Activated CD4-positive, alpha-beta memory T cell treated with anti-CD3 and anti-CD28 coated beads, Interleukin-2, amount 10 ng/mL, durations not matched to agents 7 days and 5 days (primary cell): Measurements from ENCODE around the gene ZNF229. TPM values are rescaled to one million over a fixed set of nuclear protein-coding genes. Genes with fewer than 3 reads are reported as not detected.
A peak's percentile ranks its signal among the peaks of the same experiment; 100 is the strongest.
"Not testable (repeated sequence)": the region's sequence is repeated elsewhere in the genome, so short reads cannot be mapped to it uniquely, and the experiment has no call there.

ENCODE experiments used
- CTCF ChIA-PET: fragments of 350-600 bp; sonication (Branson Sonifier 250); formaldehyde crosslinking; loops from one replicate; lab custom pipeline; 2021; ENCODE audit warnings: antibody characterized with exemption, inconsistent platforms; lab: Charles Lee
- POLR2A ChIA-PET: fragments of 350-600 bp; sonication (Branson Sonifier 250); formaldehyde crosslinking; loops from one replicate; lab custom pipeline; 2021; ENCODE audit warnings: antibody characterized with exemption; lab: Charles Lee
- DNase-seq: peaks from one replicate; pipeline ENCODE4 v3.0.0-alpha.2; 2020
- H3K27ac Mint-ChIP-seq: one replicate; pipeline ENCODE4 v1.8.0; 2021; ENCODE audit warnings: mild to moderate bottlenecking, mixed read lengths
- H3K27me3 Mint-ChIP-seq: one replicate; pipeline ENCODE4 v1.8.0; 2021; ENCODE audit warnings: mixed read lengths
- H3K36me3 Mint-ChIP-seq: one replicate; pipeline ENCODE4 v1.8.0; 2021; ENCODE audit warnings: low read depth, mixed read lengths
- H3K4me1 Mint-ChIP-seq: one replicate; pipeline ENCODE4 v1.8.0; 2021; ENCODE audit warnings: mixed read lengths
- H3K4me3 Mint-ChIP-seq: one replicate; pipeline ENCODE4 v1.8.0; 2021; ENCODE audit warnings: mild to moderate bottlenecking, mixed read lengths
- H3K9me3 Mint-ChIP-seq: one replicate; pipeline ENCODE4 v1.8.0; 2021; ENCODE audit warnings: mixed read lengths
- total RNA-seq, 2 experiments: library from RNA; stranded (reverse); gene quantifications; one replicate each; pipeline ENCODE4 v1.2.3, GENCODE V29; 2021

Gene ZNF229
- total RNA-seq, result under 1 TPM; 0.05 to 0.55 TPM

- POLR2A ChIA-PET, result no interaction called here
- Mint-ChIP-seq H3K27me3 (no peaks in the 10 kb centered on the region), H3K4me3 (peak within 1 kb of the TSS; percentile 37), H3K4me1 (peaks cover 5% of the 10 kb centered on the region), H3K9me3 (peaks cover 68% of the 10 kb centered on the region), H3K27ac (no peak within 1 kb of the TSS), H3K36me3 (peaks cover 4% of the 10 kb centered on the region)
- peak; percentile 50 for DNase-seq
- CTCF ChIA-PET, result no interaction called here
Observed at GRCh38 chr19:44447916-44448674, at the start of gene ZNF229. TSS of gene ZNF229 (minus strand) at chr19:44448472. CDS start at chr19:44442847, 5,625 bp downstream.

- Mint-ChIP-seq H3K27me3 (no peaks in the 10 kb centered on the region), H3K4me3 (no peak overlapping the region), H3K27ac (no peak overlapping the region), H3K9me3 (peaks cover 76% of the 10 kb centered on the region), H3K36me3 (peaks cover 91% of the 10 kb centered on the region), H3K4me1 (peaks cover 37% of the 10 kb centered on the region)
- ChIA-PET POLR2A (no interaction called here), CTCF (no interaction called here)
- no peak for DNase-seq
Observed at GRCh38 chr19:44496711-44497110, 48.4 kb upstream of the ZNF229 start.

GRCh38 chr19:44476559-44477408 is 28.5 kb upstream of the ZNF229 start:
- no peaks in the 10 kb centered on the region for H3K27me3 Mint-ChIP-seq
- no peaks in the 10 kb centered on the region for H3K4me1 Mint-ChIP-seq
- peaks cover 92% of the 10 kb centered on the region for H3K36me3 Mint-ChIP-seq
- peaks cover 86% of the 10 kb centered on the region for H3K9me3 Mint-ChIP-seq
- DNase-seq, result no peak
- ChIA-PET CTCF (no interaction called here), POLR2A (interaction anchor here (1.0 to 1.1 kb wide), 3 partner anchors 21 to 23 kb away, joined by 3 to 5 read pairs (median 3); partner anchors contain the start of gene ZNF180)
- H3K27ac Mint-ChIP-seq, result peak overlapping the region; percentile 16
- no peak overlapping the region for H3K4me3 Mint-ChIP-seq

- H3K4me1 Mint-ChIP-seq, POLR2A ChIA-PET, H3K27ac Mint-ChIP-seq, DNase-seq, CTCF ChIA-PET, H3K27me3 Mint-ChIP-seq, H3K4me3 Mint-ChIP-seq: not testable (repeated sequence)
- Mint-ChIP-seq H3K9me3 (peaks cover 80% of the 10 kb centered on the region), H3K36me3 (peaks cover 33% of the 10 kb centered on the region)
Observed at GRCh38 chr19:44468730-44469129, 20.5 kb upstream of the ZNF229 start.

- DNase-seq, H3K27me3 Mint-ChIP-seq, H3K27ac Mint-ChIP-seq, POLR2A ChIA-PET, H3K36me3 Mint-ChIP-seq, H3K4me1 Mint-ChIP-seq, CTCF ChIA-PET, H3K4me3 Mint-ChIP-seq: not testable (repeated sequence)
- H3K9me3 Mint-ChIP-seq, result peaks cover 53% of the 10 kb centered on the region
Observed at GRCh38 chr19:44462600-44463286, 14.5 kb upstream of the ZNF229 start.

GRCh38 chr19:44456016-44456415 is 7.7 kb upstream of the ZNF229 start:
- H3K27ac Mint-ChIP-seq, H3K36me3 Mint-ChIP-seq, H3K4me1 Mint-ChIP-seq, H3K4me3 Mint-ChIP-seq, DNase-seq, H3K27me3 Mint-ChIP-seq, CTCF ChIA-PET, POLR2A ChIA-PET: not testable (repeated sequence)
- H3K9me3 Mint-ChIP-seq, result peaks cover 52% of the 10 kb centered on the region

- Mint-ChIP-seq H3K36me3 (peaks cover 9% of the 10 kb centered on the region), H3K9me3 (peaks cover 55% of the 10 kb centered on the region), H3K27ac (no peak overlapping the region), H3K4me3 (no peak overlapping the region), H3K27me3 (no peaks in the 10 kb centered on the region), H3K4me1 (no peaks in the 10 kb centered on the region)
- CTCF ChIA-PET, result no interaction called here
- DNase-seq, result no peak
- POLR2A ChIA-PET, result no interaction called here
Observed at GRCh38 chr19:44455100-44455499, 6.8 kb upstream of the ZNF229 start.

- peaks cover 5% of the 10 kb centered on the region for H3K4me1 Mint-ChIP-seq
- CTCF ChIA-PET, result no interaction called here
- H3K9me3 Mint-ChIP-seq, result peaks cover 65% of the 10 kb centered on the region
- no peak overlapping the region for H3K4me3 Mint-ChIP-seq
- no peak overlapping the region for H3K27ac Mint-ChIP-seq
- POLR2A ChIA-PET, result no interaction called here
- H3K36me3 Mint-ChIP-seq, result peaks cover 13% of the 10 kb centered on the region
- DNase-seq, result no peak
- no peaks in the 10 kb centered on the region for H3K27me3 Mint-ChIP-seq
Observed at GRCh38 chr19:44452367-44452766, 4.1 kb upstream of the ZNF229 start.

- Mint-ChIP-seq H3K9me3 (peaks cover 69% of the 10 kb centered on the region), H3K4me3 (no peak overlapping the region), H3K4me1 (peaks cover 5% of the 10 kb centered on the region), H3K36me3 (peaks cover 13% of the 10 kb centered on the region), H3K27ac (no peak overlapping the region), H3K27me3 (no peaks in the 10 kb centered on the region)
- ChIA-PET CTCF (no interaction called here), POLR2A (no interaction called here)
- DNase-seq, result no peak
Observed at GRCh38 chr19:44451687-44452086, 3.4 kb upstream of the ZNF229 start.

- Mint-ChIP-seq H3K9me3 (peaks cover 57% of the 10 kb centered on the region), H3K4me1 (no peaks in the 10 kb centered on the region), H3K36me3 (peaks cover under 1% of the 10 kb centered on the region), H3K27me3 (no peaks in the 10 kb centered on the region), H3K4me3 (no peak overlapping the region), H3K27ac (no peak overlapping the region)
- ChIA-PET POLR2A (no interaction called here), CTCF (no interaction called here)
- DNase-seq, result no peak
Observed at GRCh38 chr19:44438441-44438840, 9.8 kb downstream of the ZNF229 start.

GRCh38 chr19:44435441-44435840 is 12.8 kb downstream of the ZNF229 start:
- no peak overlapping the region for H3K4me3 Mint-ChIP-seq

GRCh38 chr19:44430956-44431355 is 17.3 kb downstream of the ZNF229 start:
- peaks cover 67% of the 10 kb centered on the region for H3K9me3 Mint-ChIP-seq
- CTCF ChIA-PET, result no interaction called here
- no peak for DNase-seq
- H3K36me3 Mint-ChIP-seq, result peaks cover 3% of the 10 kb centered on the region
- no peak overlapping the region for H3K27ac Mint-ChIP-seq
- H3K27me3 Mint-ChIP-seq, result no peaks in the 10 kb centered on the region
- no peaks in the 10 kb centered on the region for H3K4me1 Mint-ChIP-seq
- no peak overlapping the region for H3K4me3 Mint-ChIP-seq
- POLR2A ChIA-PET, result no interaction called here

More at GRCh38 chr19:44435441-44435840, 12.8 kb downstream of the ZNF229 start:
- no peak for DNase-seq
- POLR2A ChIA-PET, result no interaction called here
- CTCF ChIA-PET, result no interaction called here
- H3K27ac Mint-ChIP-seq, result no peak overlapping the region
- peaks cover 59% of the 10 kb centered on the region for H3K9me3 Mint-ChIP-seq
- H3K36me3 Mint-ChIP-seq, result peaks cover 3% of the 10 kb centered on the region
- no peaks in the 10 kb centered on the region for H3K27me3 Mint-ChIP-seq
- H3K4me1 Mint-ChIP-seq, result no peaks in the 10 kb centered on the region

- H3K4me1 Mint-ChIP-seq, H3K4me3 Mint-ChIP-seq, DNase-seq, H3K36me3 Mint-ChIP-seq, POLR2A ChIA-PET, CTCF ChIA-PET, H3K27me3 Mint-ChIP-seq, H3K27ac Mint-ChIP-seq: not testable (repeated sequence)
- peaks cover 46% of the 10 kb centered on the region for H3K9me3 Mint-ChIP-seq
Observed at GRCh38 chr19:44415553-44415952, 32.7 kb downstream of the ZNF229 start.
